Mucosa of rectum (tissue), 2 donors: ENCODE results near the gene APOL1.
"Not testable (repeated sequence)": the region's sequence is repeated elsewhere in the genome, so short reads cannot be mapped to it uniquely, and the experiment has no call there.

Experiments used
- H3K27ac ChIP-seq, 2 donors: one replicate each; pipeline ENCODE4 v1.7.0; 2013; ENCODE audit warnings: inconsistent platforms in 2 of 2, low read depth in 2 of 2, low read length in 2 of 2
- H3K27me3 ChIP-seq, 2 donors: one replicate each; pipeline ENCODE4 v1.7.0; 2013; ENCODE audit warnings: low read length in 2 of 2; ENCODE audit not compliant: control insufficient read depth in 2 of 2, insufficient read depth in 2 of 2
- H3K36me3 ChIP-seq, 2 donors: one replicate each; pipeline ENCODE4 v1.7.0; 2013; ENCODE audit warnings: low read length in 2 of 2; ENCODE audit not compliant: control insufficient read depth in 2 of 2, insufficient read depth in 2 of 2
- H3K4me1 ChIP-seq, 2 donors: one replicate each; pipeline ENCODE4 v1.7.0; 2013; ENCODE audit warnings: low read length in 2 of 2, mild to moderate bottlenecking in 1 of 2; ENCODE audit not compliant: control insufficient read depth in 2 of 2, insufficient read depth in 2 of 2
- H3K4me3 ChIP-seq, 2 donors: one replicate each; pipeline ENCODE4 v1.7.0; 2013; ENCODE audit warnings: low read length in 2 of 2
- H3K9ac ChIP-seq, 2 donors: one replicate each; pipeline ENCODE4 v1.7.0; 2013; ENCODE audit warnings: low read length in 2 of 2, low read depth in 1 of 2, mild to moderate bottlenecking in 1 of 2
- H3K9me3 ChIP-seq, 2 donors: one replicate each; pipeline ENCODE4 v1.7.0; 2013; ENCODE audit warnings: low read length in 2 of 2; ENCODE audit not compliant: control insufficient read depth in 2 of 2
- donor health status: healthy.
- donor health status: Normal muscosa, but diverticular disease.

APOL1 gene

GRCh38 chr22:36225333-36225922 is 27.5 kb upstream of the APOL1 start:
- Histone ChIP-seq H3K4me3 (no peak overlapping the region), H3K4me1 (no peaks in the 10 kb centered on the region), H3K9ac (no peak overlapping the region), H3K27ac (no peak overlapping the region), H3K27me3 (peaks cover 0 to 4% of the 10 kb centered on the region in 2 donors), H3K9me3 (no peaks in the 10 kb centered on the region), H3K36me3 (peaks cover 19 to 26% of the 10 kb centered on the region in 2 donors)

GRCh38 chr22:36226189-36226588 is 26.7 kb upstream of the APOL1 start:
- Histone ChIP-seq H3K27me3 (peaks cover 0 to 2% of the 10 kb centered on the region in 2 donors), H3K36me3 (peaks cover 22 to 34% of the 10 kb centered on the region in 2 donors), H3K9me3 (no peaks in the 10 kb centered on the region), H3K4me3 (no peak overlapping the region), H3K9ac (no peak overlapping the region), H3K27ac (no peak overlapping the region), H3K4me1 (no peaks in the 10 kb centered on the region)

- H3K9ac ChIP-seq = no peak overlapping the region
- no peaks in the 10 kb centered on the region for H3K9me3 ChIP-seq
- no peaks in the 10 kb centered on the region for H3K4me1 ChIP-seq
- no peaks in the 10 kb centered on the region for H3K27me3 ChIP-seq
- H3K4me3 ChIP-seq = no peak overlapping the region
- peaks cover 32 to 45% of the 10 kb centered on the region in 2 donors for H3K36me3 ChIP-seq
- no peak overlapping the region for H3K27ac ChIP-seq
Observed at GRCh38 chr22:36227396-36227795, 25.5 kb upstream of the APOL1 start.

GRCh38 chr22:36227806-36228205 is 25.1 kb upstream of the APOL1 start:
- Histone ChIP-seq H3K4me3 (no peak overlapping the region), H3K9me3 (no peaks in the 10 kb centered on the region), H3K9ac (no peak overlapping the region), H3K27me3 (no peaks in the 10 kb centered on the region), H3K36me3 (peaks cover 32 to 49% of the 10 kb centered on the region in 2 donors), H3K27ac (no peak overlapping the region), H3K4me1 (no peaks in the 10 kb centered on the region)

GRCh38 chr22:36228369-36228768 is 24.6 kb upstream of the APOL1 start:
- not testable (repeated sequence) for H3K4me3 ChIP-seq, H3K27ac ChIP-seq, H3K9me3 ChIP-seq, H3K4me1 ChIP-seq, H3K9ac ChIP-seq, H3K27me3 ChIP-seq
- peaks cover 32 to 55% of the 10 kb centered on the region in 2 donors for H3K36me3 ChIP-seq

- H3K9me3 ChIP-seq = no peaks in the 10 kb centered on the region
- H3K27ac ChIP-seq = no peak overlapping the region
- no peaks in the 10 kb centered on the region for H3K27me3 ChIP-seq
- no peak overlapping the region for H3K9ac ChIP-seq
- no peaks in the 10 kb centered on the region for H3K4me1 ChIP-seq
- H3K4me3 ChIP-seq = no peak overlapping the region
- H3K36me3 ChIP-seq = peaks cover 32 to 57% of the 10 kb centered on the region in 2 donors
Observed at GRCh38 chr22:36228944-36229343, 24.0 kb upstream of the APOL1 start.

GRCh38 chr22:36229649-36230048 is 23.3 kb upstream of the APOL1 start:
- not testable (repeated sequence) for H3K9ac ChIP-seq, H3K27me3 ChIP-seq, H3K27ac ChIP-seq, H3K4me1 ChIP-seq, H3K4me3 ChIP-seq, H3K9me3 ChIP-seq
- H3K36me3 ChIP-seq = peaks cover 32 to 57% of the 10 kb centered on the region in 2 donors

- H3K27me3 ChIP-seq, H3K27ac ChIP-seq, H3K4me3 ChIP-seq, H3K4me1 ChIP-seq, H3K9ac ChIP-seq, H3K9me3 ChIP-seq: not testable (repeated sequence)
- H3K36me3 ChIP-seq = peaks cover 32 to 56% of the 10 kb centered on the region in 2 donors
Observed at GRCh38 chr22:36231051-36231450, 21.9 kb upstream of the APOL1 start.

GRCh38 chr22:36232715-36233401 is 20.1 kb upstream of the APOL1 start:
- H3K4me3 ChIP-seq = no peak overlapping the region
- no peaks in the 10 kb centered on the region for H3K27me3 ChIP-seq
- no peak overlapping the region for H3K9ac ChIP-seq
- peaks cover 25 to 54% of the 10 kb centered on the region in 2 donors for H3K36me3 ChIP-seq
- H3K27ac ChIP-seq = no peak overlapping the region
- H3K9me3 ChIP-seq = no peaks in the 10 kb centered on the region
- H3K4me1 ChIP-seq = peaks cover 5 to 11% of the 10 kb centered on the region in 2 donors

- no peak overlapping the region for H3K27ac ChIP-seq
Observed at GRCh38 chr22:36233796-36234195, 19.1 kb upstream of the APOL1 start.

More at GRCh38 chr22:36233796-36234195, 19.1 kb upstream of the APOL1 start:
- peaks cover 21 to 46% of the 10 kb centered on the region in 2 donors for H3K36me3 ChIP-seq
- H3K4me3 ChIP-seq = no peak overlapping the region
- peaks cover 12 to 19% of the 10 kb centered on the region in 2 donors for H3K4me1 ChIP-seq
- H3K9ac ChIP-seq = no peak overlapping the region
- no peaks in the 10 kb centered on the region for H3K9me3 ChIP-seq
- H3K27me3 ChIP-seq = no peaks in the 10 kb centered on the region
